GM12872 (cell line): Measurements from ENCODE around the gene VSX1.

Experiments
- CTCF ChIP-seq: IDR thresholded peaks from 3 replicates; pipeline ENCODE4 v1.5.1; 2011; ENCODE audit warnings: low read depth, mild to moderate bottlenecking, low read length, moderate library complexity; ENCODE audit not compliant: insufficient read depth

VSX1 gene

GRCh38 chr20:25038591-25039015 is 43.3 kb downstream of the VSX1 start:
- TF ChIP-seq CTCF, result no peak

- no peak for TF ChIP-seq CTCF
Observed at GRCh38 chr20:25038103-25038410, 43.9 kb downstream of the VSX1 start.

DNA sequence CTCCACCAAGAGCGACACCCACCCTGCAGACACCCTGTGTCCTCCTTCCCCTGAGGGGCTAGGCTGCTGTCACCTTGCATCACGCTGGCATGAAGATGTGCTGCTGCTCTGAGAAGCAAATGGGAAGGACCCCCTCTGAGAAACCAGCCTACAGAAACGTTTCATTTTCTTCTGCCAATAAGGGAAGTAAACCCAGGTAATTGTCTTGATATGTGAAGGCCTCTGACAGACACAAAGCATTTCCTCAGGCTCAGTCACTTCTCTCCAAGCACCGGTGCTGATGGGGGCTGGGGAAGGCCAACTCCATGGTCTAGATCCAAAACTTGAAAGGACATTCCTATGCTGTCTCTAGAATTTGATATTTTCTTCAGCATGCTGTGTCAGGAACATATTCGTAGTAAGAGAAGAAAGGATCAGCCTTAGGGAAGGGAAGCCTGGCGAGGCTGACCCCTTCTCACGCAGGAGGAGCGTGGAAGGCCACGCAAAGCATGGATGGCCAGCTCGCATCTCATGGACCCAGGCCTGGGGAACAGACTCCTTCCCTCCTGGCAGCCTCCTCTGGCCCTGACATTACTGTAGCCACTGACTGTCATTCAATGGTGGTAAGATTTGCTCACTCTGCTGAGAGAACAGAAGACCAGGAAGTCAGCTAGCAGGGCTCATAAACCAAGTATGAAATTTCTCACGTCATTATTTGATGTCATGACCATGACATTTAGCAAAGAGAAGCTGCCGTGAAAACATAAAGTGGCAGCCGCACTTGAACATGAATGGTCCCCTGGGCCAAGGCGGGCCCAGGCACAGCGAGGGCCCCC is 44.4 kb downstream of the VSX1 start:
- TF ChIP-seq CTCF, result no peak

GRCh38 chr20:25036331-25036936 is 45.5 kb downstream of the VSX1 start:
- TF ChIP-seq CTCF, result no peak

DNA sequence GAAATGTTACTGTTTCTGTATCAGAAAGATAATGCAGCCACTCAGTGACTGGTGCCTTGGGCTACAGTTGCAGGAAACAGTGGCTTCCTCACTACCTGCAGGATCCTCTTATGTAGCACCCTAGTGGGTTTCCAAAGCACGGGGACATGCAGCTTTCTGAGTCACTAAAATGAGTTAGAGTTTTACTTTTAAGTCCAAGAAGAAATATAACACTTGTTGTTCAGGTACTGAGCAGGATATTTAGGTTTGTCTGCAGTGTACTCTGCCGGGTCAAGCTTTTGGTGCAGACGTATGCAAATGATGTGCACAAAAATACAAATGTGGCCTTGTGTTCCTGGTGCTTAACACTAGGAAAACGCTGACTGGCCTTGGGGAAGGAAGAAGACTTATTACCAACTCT is 46.0 kb downstream of the VSX1 start:
- TF ChIP-seq CTCF, result no peak

- no peak for TF ChIP-seq CTCF
Observed at GRCh38 chr20:25033924-25034300, 48.0 kb downstream of the VSX1 start.

- no peak for TF ChIP-seq CTCF
Observed at GRCh38 chr20:25033265-25033923, 48.5 kb downstream of the VSX1 start.
